GM19468 (cell line): ENCODE data around the gene RECQL.
"Not testable (repeated sequence)": the region's sequence is repeated elsewhere in the genome, so short reads cannot be mapped to it uniquely, and the experiment has no call there.

Source experiments
- ATAC-seq: cut with Tn5 transposase; IDR thresholded peaks from one replicate; pipeline ENCODE4 v1.9.1; 2021; ENCODE audit warnings: mild to moderate bottlenecking, moderate library complexity, moderate number of reproducible peaks; ENCODE audit not compliant: unreplicated experiment; ENCODE audit errors: extremely low read depth

The RECQL gene

GRCh38 chr12:21433525-21433924 lies 67.9 kb downstream of the RECQL start:
- ATAC-seq = no peak

GRCh38 chr12:21429994-21430393 lies 71.4 kb downstream of the RECQL start:
- ATAC-seq = no peak

- no peak for ATAC-seq
Measured at GRCh38 chr12:21428241-21428640, 73.2 kb downstream of the RECQL start.

- ATAC-seq = not testable (repeated sequence)
Measured at GRCh38 chr12:21419009-21419699, 82.3 kb downstream of the RECQL start.
